ENCODE measurements around the gene UPK1A.

DNA sequence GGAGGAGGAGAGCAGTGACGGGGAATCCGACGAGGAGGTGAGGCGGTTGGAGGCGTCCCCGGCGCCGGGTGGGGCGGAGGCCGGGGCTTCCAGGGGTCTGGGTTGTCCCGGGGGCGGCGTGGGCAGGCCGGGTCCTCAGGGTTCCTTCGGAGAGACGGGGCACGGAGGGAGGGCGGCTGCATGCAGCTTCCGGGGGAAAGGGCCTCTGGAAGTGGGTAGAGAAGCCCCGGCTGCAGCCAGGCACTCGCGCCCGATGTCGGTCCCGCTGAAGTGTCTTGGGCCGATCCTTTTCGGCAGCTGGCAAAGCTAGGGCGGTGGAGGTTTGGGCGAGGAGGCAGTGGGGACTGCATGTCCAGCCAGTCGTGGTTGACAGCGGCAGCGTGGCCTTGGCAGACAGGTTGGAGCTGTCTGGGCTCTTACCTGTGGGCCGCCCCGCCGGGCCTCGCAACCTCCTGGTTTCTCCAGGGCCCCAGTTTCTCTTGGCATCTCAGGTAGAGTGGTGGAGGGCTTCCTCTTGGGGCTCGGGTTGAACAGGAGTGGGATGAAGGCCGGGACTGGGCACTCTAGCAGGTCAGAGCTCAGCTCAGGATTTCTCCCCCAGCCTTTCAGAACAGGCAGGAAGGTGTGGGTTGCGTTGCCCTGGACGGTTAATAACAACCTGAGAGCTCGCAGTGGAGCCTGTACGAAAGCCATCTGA, 52.2 kb downstream of the UPK1A start:
- TF ChIP-seq, protein P1, sequence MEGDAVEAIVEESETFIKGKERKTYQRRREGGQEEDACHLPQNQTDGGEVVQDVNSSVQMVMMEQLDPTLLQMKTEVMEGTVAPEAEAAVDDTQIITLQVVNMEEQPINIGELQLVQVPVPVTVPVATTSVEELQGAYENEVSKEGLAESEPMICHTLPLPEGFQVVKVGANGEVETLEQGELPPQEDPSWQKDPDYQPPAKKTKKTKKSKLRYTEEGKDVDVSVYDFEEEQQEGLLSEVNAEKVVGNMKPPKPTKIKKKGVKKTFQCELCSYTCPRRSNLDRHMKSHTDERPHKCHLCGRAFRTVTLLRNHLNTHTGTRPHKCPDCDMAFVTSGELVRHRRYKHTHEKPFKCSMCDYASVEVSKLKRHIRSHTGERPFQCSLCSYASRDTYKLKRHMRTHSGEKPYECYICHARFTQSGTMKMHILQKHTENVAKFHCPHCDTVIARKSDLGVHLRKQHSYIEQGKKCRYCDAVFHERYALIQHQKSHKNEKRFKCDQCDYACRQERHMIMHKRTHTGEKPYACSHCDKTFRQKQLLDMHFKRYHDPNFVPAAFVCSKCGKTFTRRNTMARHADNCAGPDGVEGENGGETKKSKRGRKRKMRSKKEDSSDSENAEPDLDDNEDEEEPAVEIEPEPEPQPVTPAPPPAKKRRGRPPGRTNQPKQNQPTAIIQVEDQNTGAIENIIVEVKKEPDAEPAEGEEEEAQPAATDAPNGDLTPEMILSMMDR (IDR thresholded peaks at IDR 0.05; ENCODE audit: low read length), result no peak
- TF ChIP-seq EZH2 (IDR thresholded peaks at IDR 0.05; ENCODE audit: borderline replicate concordance, low read length), result no peak

Measured in OCI-LY1 (cell line).